Astrocyte (in vitro differentiated cells and primary cell): Measurements from ENCODE around the gene NSD1. TPM values are rescaled to one million over a fixed set of nuclear protein-coding genes. Genes with fewer than 3 reads are reported as not detected.
A peak's percentile ranks its signal among the peaks of the same experiment; 100 is the strongest.

Experiments used
- DNase-seq: peaks from one replicate; pipeline ENCODE4 v3.0.0-alpha.2; 2010; ENCODE audit warnings: low read depth
- FAIRE-seq: peaks from 2 replicates; lab custom pipeline; 2011; peaks lifted over from hg19 to GRCh38; lab: Jason Lieb, UNC
- H2AFZ ChIP-seq: 2 replicates; pipeline ENCODE4 v1.6.0; 2012; ENCODE audit warnings: low read depth, low read length, inconsistent platforms
- H3K27ac ChIP-seq: 2 replicates; pipeline ENCODE4 v1.5.1; 2011; ENCODE audit warnings: low read depth, low read length, inconsistent platforms
- H3K27me3 ChIP-seq: 2 replicates; pipeline ENCODE4 v1.6.0; 2011; ENCODE audit warnings: low read length, inconsistent platforms; ENCODE audit not compliant: insufficient read depth
- H3K36me3 ChIP-seq: 2 replicates; pipeline ENCODE4 v1.5.1; 2011; ENCODE audit warnings: low read length, inconsistent platforms; ENCODE audit not compliant: insufficient read depth
- H3K4me1 ChIP-seq: 2 replicates; pipeline ENCODE4 v1.5.1; 2011; ENCODE audit warnings: low read length, inconsistent platforms; ENCODE audit not compliant: insufficient read depth
- H3K4me2 ChIP-seq: 2 replicates; pipeline ENCODE4 v1.6.0; 2012; ENCODE audit warnings: low read length, inconsistent platforms
- H3K4me3 ChIP-seq: 2 replicates; pipeline ENCODE4 v1.5.1; 2011; ENCODE audit warnings: low read depth, mild to moderate bottlenecking, low read length, inconsistent platforms; ENCODE audit not compliant: insufficient read depth
- H3K79me2 ChIP-seq: 2 replicates; pipeline ENCODE4 v1.6.0; 2012; ENCODE audit warnings: mild to moderate bottlenecking, low read length, inconsistent platforms; ENCODE audit not compliant: insufficient read depth
- H3K9ac ChIP-seq: 2 replicates; pipeline ENCODE4 v1.6.0; 2012; ENCODE audit warnings: mild to moderate bottlenecking, low read length, inconsistent platforms
- H3K9me3 ChIP-seq: 2 replicates; pipeline ENCODE4 v1.5.1; 2012; ENCODE audit warnings: low read depth, mild to moderate bottlenecking, low read length, inconsistent platforms; ENCODE audit not compliant: insufficient read depth
- H4K20me1 ChIP-seq: 2 replicates; pipeline ENCODE4 v1.6.0; 2012; ENCODE audit warnings: low read length, inconsistent platforms; ENCODE audit not compliant: insufficient read depth
- H3K27ac Mint-ChIP-seq: one replicate; pipeline ENCODE4 v1.8.0; 2021; ENCODE audit warnings: mild to moderate bottlenecking, mixed read lengths; ENCODE audit not compliant: unreplicated experiment
- H3K27me3 Mint-ChIP-seq: one replicate; pipeline ENCODE4 v1.8.0; 2021; ENCODE audit warnings: low read depth, mixed read lengths; ENCODE audit not compliant: unreplicated experiment
- H3K36me3 Mint-ChIP-seq: one replicate; pipeline ENCODE4 v1.8.0; 2021; ENCODE audit warnings: low read depth, mixed read lengths; ENCODE audit not compliant: unreplicated experiment
- H3K4me1 Mint-ChIP-seq: one replicate; pipeline ENCODE4 v1.8.0; 2021; ENCODE audit warnings: low read depth, mixed read lengths; ENCODE audit not compliant: unreplicated experiment
- H3K4me3 Mint-ChIP-seq: one replicate; pipeline ENCODE4 v1.8.0; 2021; ENCODE audit warnings: mild to moderate bottlenecking, moderate library complexity, mixed read lengths; ENCODE audit not compliant: unreplicated experiment
- H3K9me3 Mint-ChIP-seq: one replicate; pipeline ENCODE4 v1.8.0; 2021; ENCODE audit warnings: mild to moderate bottlenecking, mixed read lengths; ENCODE audit not compliant: unreplicated experiment
- CTCF ChIP-seq: IDR thresholded peaks from 2 replicates; pipeline ENCODE4 v1.5.1; 2011; ENCODE audit warnings: low read depth, mild to moderate bottlenecking, inconsistent platforms, low read length, moderate library complexity; ENCODE audit not compliant: insufficient read depth
- EZH2 ChIP-seq: IDR thresholded peaks from 2 replicates; pipeline ENCODE4 v1.6.1; 2012; ENCODE audit warnings: mild to moderate bottlenecking, low read length, inconsistent platforms; ENCODE audit not compliant: insufficient read depth
- total RNA-seq: library from RNA; stranded (reverse); gene quantifications from 2 replicates; pipeline ENCODE4 v1.2.1, GENCODE V29; 2021

NSD1 gene
- total RNA-seq, 1 donor from 2014 or later, result 71.9 TPM

GRCh38 chr5:177312649-177313181 lies 179.1 kb downstream of the NSD1 start:
- peaks cover 3% of the 10 kb centered on the region for H3K36me3 Mint-ChIP-seq
- no peaks in the 10 kb centered on the region for H3K27me3 Mint-ChIP-seq
- no peak for DNase-seq
- peak overlapping the region; percentile 97 for H3K4me2 ChIP-seq
- H3K4me3 ChIP-seq, result peak overlapping the region; percentile 70
- no peaks in the 10 kb centered on the region for H3K9me3 Mint-ChIP-seq
- H3K27ac ChIP-seq, result peak overlapping the region; percentile 62
- peak overlapping the region; percentile 68 for H3K9ac ChIP-seq
- peak overlapping the region; percentile 20 for H3K4me3 Mint-ChIP-seq
- peaks cover 36% of the 10 kb centered on the region for H4K20me1 ChIP-seq
- H3K36me3 ChIP-seq, result no peaks in the 10 kb centered on the region
- H3K27me3 ChIP-seq, result no peaks in the 10 kb centered on the region
- no peak overlapping the region for H3K27ac Mint-ChIP-seq
- peaks cover 4% of the 10 kb centered on the region for H3K4me1 Mint-ChIP-seq
- no peaks in the 10 kb centered on the region for H3K9me3 ChIP-seq
- FAIRE-seq, result no peak
- peaks cover 19% of the 10 kb centered on the region for H3K4me1 ChIP-seq
- no peak for TF ChIP-seq EZH2
- TF ChIP-seq CTCF, result no peak
- peaks cover 14% of the 10 kb centered on the region for H3K79me2 ChIP-seq
- peak overlapping the region; percentile 59 for H2AFZ ChIP-seq

DNA sequence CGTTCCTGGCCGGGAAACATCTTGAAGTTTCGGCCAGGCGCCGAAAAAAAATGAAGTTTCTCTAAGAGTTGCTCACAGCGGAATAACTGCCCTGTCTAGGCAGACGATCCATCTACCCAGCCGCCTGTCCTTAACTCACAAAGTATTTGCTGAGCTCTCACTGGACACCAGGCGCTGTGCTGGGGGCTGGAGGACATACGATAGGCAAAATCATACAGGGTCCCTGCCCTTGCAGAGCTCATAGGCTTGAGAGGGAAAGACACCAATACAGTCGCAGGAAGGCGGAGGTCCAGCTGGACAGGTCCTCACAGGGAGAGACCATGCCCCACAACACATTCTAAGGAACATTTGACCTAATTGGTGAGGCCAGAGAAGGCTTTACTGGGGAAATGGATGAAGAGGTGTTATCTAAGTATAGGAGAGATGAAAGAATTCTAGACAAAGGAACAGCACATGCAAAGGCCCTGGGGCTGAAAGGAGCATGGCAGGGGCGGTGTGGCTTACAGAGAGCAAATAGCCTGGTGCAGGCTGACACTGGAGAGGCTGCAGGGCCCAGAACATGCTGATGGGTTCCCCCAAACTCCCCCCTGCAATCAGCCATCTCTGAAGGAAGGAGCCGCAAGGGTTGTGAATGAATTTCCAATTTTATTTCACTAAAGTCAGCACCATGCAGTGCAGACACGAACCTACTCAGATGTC lies 180.1 kb downstream of the NSD1 start:
- FAIRE-seq (no peak), DNase-seq (no peak)
- Histone ChIP-seq H3K27me3 (no peaks in the 10 kb centered on the region), H3K79me2 (peaks cover 14% of the 10 kb centered on the region), H3K9ac (no peak overlapping the region), H4K20me1 (peaks cover 37% of the 10 kb centered on the region), H3K4me2 (no peak overlapping the region), H3K4me1 (peaks cover 19% of the 10 kb centered on the region), H3K36me3 (no peaks in the 10 kb centered on the region), H3K4me3 (no peak overlapping the region), H3K27ac (no peak overlapping the region), H3K9me3 (no peaks in the 10 kb centered on the region), H2AFZ (no peak overlapping the region)
- TF ChIP-seq CTCF, result no peak
- TF ChIP-seq EZH2, result no peak
- Mint-ChIP-seq H3K27me3 (no peaks in the 10 kb centered on the region), H3K9me3 (no peaks in the 10 kb centered on the region), H3K4me3 (peak overlapping the region; percentile 40), H3K4me1 (peaks cover 4% of the 10 kb centered on the region), H3K27ac (no peak overlapping the region), H3K36me3 (peaks cover 3% of the 10 kb centered on the region)
